Small intestine (tissue), 7 donors: ENCODE data around the gene RECK. TPM values are rescaled to one million over a fixed set of nuclear protein-coding genes. Genes with fewer than 3 reads are reported as not detected.

ENCODE experiments used
- DNase-seq, 2 donors: peaks; one replicate each; pipeline versions ENCODE4 v3.0.0 to v3.0.0-alpha.2; 2013
- FAIRE-seq: peaks from 2 replicates; lab custom pipeline; 2012; peaks lifted over from hg19 to GRCh38; lab: Jason Lieb, UNC
- H3K27ac ChIP-seq, 3 donors: one replicate each; pipeline ENCODE4 v1.5.1; 2013; ENCODE audit warnings: low read length in 2 of 3, mild to moderate bottlenecking in 2 of 3, control low read depth in 1 of 3, inconsistent platforms in 1 of 3, low read depth in 1 of 3, moderate library complexity in 1 of 3
- H3K27me3 ChIP-seq, 3 donors: one replicate each; pipeline ENCODE4 v1.6.1; 2013; ENCODE audit warnings: low read length in 3 of 3, inconsistent platforms in 1 of 3; ENCODE audit not compliant: control insufficient read depth in 3 of 3, insufficient read depth in 3 of 3
- H3K36me3 ChIP-seq, 3 donors: one replicate each; pipeline ENCODE4 v1.6.1; 2013; ENCODE audit warnings: low read length in 3 of 3, inconsistent platforms in 1 of 3, low read depth in 1 of 3, mild to moderate bottlenecking in 1 of 3, moderate library complexity in 1 of 3; ENCODE audit not compliant: control insufficient read depth in 3 of 3, insufficient read depth in 2 of 3
- H3K4me1 ChIP-seq, 3 donors: one replicate each; pipeline ENCODE4 v1.6.1; 2013; ENCODE audit warnings: low read length in 2 of 3, inconsistent platforms in 1 of 3, low read depth in 1 of 3, mild to moderate bottlenecking in 1 of 3, moderate library complexity in 1 of 3; ENCODE audit not compliant: control insufficient read depth in 3 of 3, insufficient read depth in 2 of 3
- H3K4me3 ChIP-seq, 3 donors: one replicate each; pipeline ENCODE4 v1.5.1; 2013; ENCODE audit warnings: low read length in 3 of 3, control low read depth in 1 of 3, inconsistent platforms in 1 of 3, low read depth in 1 of 3, mild to moderate bottlenecking in 1 of 3, moderate library complexity in 1 of 3
- H3K9me3 ChIP-seq, 2 donors: one replicate each; pipeline ENCODE4 v1.6.1; 2013; ENCODE audit warnings: low read depth in 1 of 2, low read length in 1 of 2; ENCODE audit not compliant: control insufficient read depth in 2 of 2, insufficient read depth in 1 of 2
- WGBS, 3 donors: extraction: QIAGEN DNeasy Blood & Tissue Kit; methylation state at CpG; one replicate each; pipeline ENCODE4 v1.1.7; 2013; 5-methylcytosine and 5-hydroxymethylcytosine counted together
- polyA plus RNA-seq, 4 donors: library from polyadenylated mRNA; stranded (reverse) in 3 of 4; unstranded in 1 of 4; fragments of 200-250 nt in 3 of 4; fragments of 120-200 nt in 1 of 4; gene quantifications; one replicate each; pipeline versions ENCODE4 v1.2.1 to v1.2.3, GENCODE V29; 2013
- donor health status: healthy with polysubstance abuse.
- donor health status: control.
- donor health status: control.
- donor health status: Bipolar disorder and iron deficiency.
- donor health status: healthy.

RECK gene
- polyA plus RNA-seq, 4 donors, result 0.81 to 5.0 (median 4.7) TPM; not detected in 1

DNA sequence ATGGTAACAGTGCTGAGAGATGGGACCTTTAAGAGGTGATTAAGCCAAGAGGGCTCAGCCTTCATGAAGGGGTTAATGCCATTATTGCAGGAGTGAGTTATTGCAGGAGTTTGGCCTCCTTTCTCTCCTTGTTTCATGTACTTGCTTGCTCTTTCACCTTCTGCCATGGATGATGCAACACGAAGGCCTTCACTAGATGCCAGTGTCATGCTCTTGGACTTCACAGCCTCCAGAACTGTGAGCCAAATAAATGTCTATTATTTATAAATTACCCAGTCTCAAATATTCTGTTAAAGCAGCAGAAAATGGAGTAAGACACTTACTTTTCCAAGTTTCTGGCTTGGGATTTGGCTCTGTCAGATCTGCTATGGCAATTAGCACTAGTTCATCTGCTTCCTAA, 38.4 kb upstream of the RECK start:
- H3K4me1 ChIP-seq, result no peaks in the 10 kb centered on the region
- peaks cover 2 to 9% of the 10 kb centered on the region in 2 donors for H3K9me3 ChIP-seq
- FAIRE-seq, result no peak
- H3K4me3 ChIP-seq, result no peak overlapping the region
- H3K27ac ChIP-seq, result no peak overlapping the region
- WGBS, 3 donors, result 85 to 95% (median 94%) methylated on average over 1 of the region's 1 CpG
- DNase-seq, result no peak
- H3K36me3 ChIP-seq, result no peaks in the 10 kb centered on the region
- H3K27me3 ChIP-seq, result no peaks in the 10 kb centered on the region

DNA sequence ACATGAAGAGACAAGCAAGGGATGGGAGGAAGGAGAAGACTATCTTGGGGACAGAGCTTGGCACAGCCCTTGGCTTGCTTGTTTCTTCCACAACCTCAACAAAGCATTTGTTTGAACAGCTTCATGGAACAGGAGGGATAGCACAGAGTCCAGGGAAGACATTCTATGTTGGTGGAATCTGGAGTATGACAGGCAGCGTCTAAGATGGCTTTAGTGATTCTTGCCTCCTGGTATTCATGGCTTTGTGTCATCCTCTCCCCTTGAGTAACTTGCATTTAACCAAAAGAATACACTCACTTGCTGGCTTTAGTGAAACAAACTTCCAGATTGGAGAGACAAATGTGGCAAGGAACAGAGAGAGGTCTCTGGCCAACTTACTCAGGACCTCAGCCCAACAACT, 30.8 kb upstream of the RECK start:
- Histone ChIP-seq H3K27me3 (peaks cover 0 to 3% (median 0%) of the 10 kb centered on the region in 3 donors), H3K27ac (peak overlapping the region in 2 of 3 donors; percentile 9 to 69), H3K4me3 (no peak overlapping the region), H3K9me3 (peaks cover 0 to 11% of the 10 kb centered on the region in 2 donors), H3K4me1 (peaks cover 2 to 18% (median 4%) of the 10 kb centered on the region in 3 donors), H3K36me3 (no peaks in the 10 kb centered on the region)
- FAIRE-seq, result no peak
- no peak for DNase-seq
- WGBS, 3 donors, result 86 to 91% (median 88%) methylated on average over 1 of the region's 1 CpG

DNA sequence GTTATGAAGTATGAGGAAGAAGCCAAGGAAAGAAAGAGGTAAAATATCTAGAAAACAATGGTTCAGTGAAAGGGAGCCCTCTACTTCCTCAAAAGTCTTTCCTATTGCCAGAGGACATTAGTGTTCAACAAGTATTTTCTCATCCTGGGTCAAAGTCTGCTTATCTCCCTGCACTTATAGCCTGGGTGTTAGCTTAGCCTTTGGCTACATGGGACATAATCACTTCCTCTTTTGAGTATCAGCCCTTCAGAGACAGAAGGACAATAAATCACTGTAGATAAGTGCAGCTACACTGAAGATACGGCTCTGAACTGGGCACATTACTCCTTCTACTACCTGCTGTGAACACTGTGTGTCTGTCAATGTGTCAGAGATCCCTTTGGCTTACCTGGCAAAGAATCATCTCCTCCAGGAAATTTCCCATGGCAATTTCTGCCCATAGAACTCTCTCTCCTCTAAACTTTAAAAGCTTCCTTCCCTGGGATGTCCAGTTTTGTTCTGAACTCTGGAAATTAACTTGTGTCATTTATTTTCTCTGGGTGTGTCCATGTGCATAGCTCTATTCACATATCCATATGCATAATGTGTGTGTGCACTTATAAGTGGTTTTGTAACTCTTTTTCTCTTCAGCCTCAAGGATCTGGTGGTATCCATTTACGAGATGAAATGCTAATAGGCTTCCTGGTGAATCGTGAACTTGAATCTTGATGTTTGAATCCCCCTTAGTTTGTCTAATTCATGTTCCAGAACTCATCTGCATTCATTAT, 30.0 kb upstream of the RECK start:
- H3K27me3 ChIP-seq, result peaks cover 0 to 8% (median 0%) of the 10 kb centered on the region in 3 donors
- H3K4me3 ChIP-seq, result no peak overlapping the region
- peak; percentile 88 to 99 for DNase-seq
- H3K36me3 ChIP-seq, result no peaks in the 10 kb centered on the region
- H3K4me1 ChIP-seq, result peaks cover 2 to 18% (median 4%) of the 10 kb centered on the region in 3 donors
- FAIRE-seq, result peak; percentile 57
- peaks cover 0 to 11% of the 10 kb centered on the region in 2 donors for H3K9me3 ChIP-seq
- peak overlapping the region in 2 of 3 donors; percentile 9 to 69 for H3K27ac ChIP-seq
- 48 to 60% (median 50%) methylated on average over 3 of the region's 3 CpGs for WGBS, 3 donors

DNA sequence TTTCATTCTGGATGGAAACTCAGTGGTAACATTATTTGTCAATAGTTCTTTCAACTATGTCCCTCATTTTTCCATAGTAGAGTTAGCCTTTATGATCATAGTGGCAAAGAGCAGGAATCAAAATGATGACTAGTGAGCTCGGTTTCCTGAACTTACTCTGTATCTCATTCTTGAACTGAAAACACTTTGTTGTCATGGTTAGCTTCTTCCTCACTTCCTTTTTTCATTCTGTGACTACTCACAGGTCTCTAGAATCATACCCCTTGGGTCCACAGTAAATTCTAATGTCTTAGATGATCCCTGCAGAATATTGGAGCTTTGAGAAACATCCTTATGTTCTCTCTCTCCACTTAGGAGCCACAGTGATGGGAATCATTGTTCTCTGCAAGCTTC, 29.4 kb upstream of the RECK start:
- DNase-seq, result peak in 1 of 2 donors; percentile 5
- WGBS, 3 donors, result 70 to 72% (median 70%) methylated on average over 1 of the region's 1 CpG
- H3K36me3 ChIP-seq, result no peaks in the 10 kb centered on the region
- H3K4me1 ChIP-seq, result peaks cover 2 to 18% (median 4%) of the 10 kb centered on the region in 3 donors
- H3K27ac ChIP-seq, result no peak overlapping the region
- peaks cover 0 to 11% of the 10 kb centered on the region in 2 donors for H3K9me3 ChIP-seq
- FAIRE-seq, result no peak
- H3K27me3 ChIP-seq, result peaks cover 0 to 8% (median 0%) of the 10 kb centered on the region in 3 donors
- no peak overlapping the region for H3K4me3 ChIP-seq

DNA sequence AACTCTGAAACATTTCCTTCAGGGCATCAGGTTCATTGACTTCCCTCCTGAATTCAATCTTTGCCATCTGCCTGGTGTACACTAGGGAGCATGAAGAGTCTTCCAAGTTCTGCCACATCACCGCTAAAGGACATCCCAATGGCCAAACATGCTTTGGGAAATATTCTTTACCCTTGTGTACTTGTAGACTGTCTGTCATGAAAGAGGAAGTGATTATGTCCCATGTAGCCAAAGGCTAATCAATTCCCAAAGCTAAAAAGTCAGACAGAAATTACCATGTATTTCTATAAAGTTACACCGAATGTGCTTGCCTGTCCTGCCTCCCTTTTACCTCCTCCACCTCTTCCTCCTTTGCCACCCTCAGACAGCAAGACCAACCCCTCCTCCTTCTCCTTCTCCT, 28.9 kb upstream of the RECK start:
- no peak for FAIRE-seq
- H3K4me3 ChIP-seq, result no peak overlapping the region
- peaks cover 0 to 11% of the 10 kb centered on the region in 2 donors for H3K9me3 ChIP-seq
- 89 to 98% (median 92%) methylated on average over 2 of the region's 2 CpGs for WGBS, 3 donors
- no peak for DNase-seq
- peaks cover 0 to 8% (median 4%) of the 10 kb centered on the region in 3 donors for H3K27me3 ChIP-seq
- peaks cover 2 to 18% (median 4%) of the 10 kb centered on the region in 3 donors for H3K4me1 ChIP-seq
- no peak overlapping the region for H3K27ac ChIP-seq
- no peaks in the 10 kb centered on the region for H3K36me3 ChIP-seq

DNA sequence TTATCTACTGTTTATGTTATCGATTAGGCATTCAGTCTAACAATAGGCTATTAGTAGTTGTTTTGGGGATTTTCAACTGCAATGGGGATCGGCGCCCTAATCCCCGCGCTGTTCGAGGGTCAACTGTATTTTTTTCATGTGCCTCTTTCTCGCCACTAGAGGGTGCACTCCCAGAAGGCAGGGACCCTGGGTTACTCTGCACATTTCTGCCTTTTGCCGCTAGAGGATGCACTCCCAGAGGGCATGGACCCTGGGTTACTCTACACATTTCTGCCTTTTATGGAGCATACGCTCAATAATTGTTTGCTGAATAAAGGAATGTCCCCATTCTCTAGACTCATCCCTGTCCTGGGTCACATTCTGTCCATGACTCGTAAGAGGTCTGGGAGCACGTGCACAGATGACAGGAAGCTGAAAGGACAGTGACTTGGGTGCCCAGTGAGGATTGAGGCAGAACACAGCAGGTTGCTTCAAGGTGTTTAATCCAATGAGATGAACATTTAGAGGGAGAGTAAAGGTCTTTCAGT, 27.9 kb upstream of the RECK start:
- no peak for FAIRE-seq
- Histone ChIP-seq H3K4me3 (no peak overlapping the region), H3K36me3 (no peaks in the 10 kb centered on the region), H3K9me3 (peaks cover 0 to 11% of the 10 kb centered on the region in 2 donors), H3K27me3 (peaks cover 0 to 8% (median 4%) of the 10 kb centered on the region in 3 donors), H3K4me1 (peaks cover 2 to 18% (median 4%) of the 10 kb centered on the region in 3 donors), H3K27ac (no peak overlapping the region)
- DNase-seq, result peak; percentile 75 to 85
- WGBS, 3 donors, result 5 to 12% (median 9%) methylated on average over 11 of the region's 11 CpGs

DNA sequence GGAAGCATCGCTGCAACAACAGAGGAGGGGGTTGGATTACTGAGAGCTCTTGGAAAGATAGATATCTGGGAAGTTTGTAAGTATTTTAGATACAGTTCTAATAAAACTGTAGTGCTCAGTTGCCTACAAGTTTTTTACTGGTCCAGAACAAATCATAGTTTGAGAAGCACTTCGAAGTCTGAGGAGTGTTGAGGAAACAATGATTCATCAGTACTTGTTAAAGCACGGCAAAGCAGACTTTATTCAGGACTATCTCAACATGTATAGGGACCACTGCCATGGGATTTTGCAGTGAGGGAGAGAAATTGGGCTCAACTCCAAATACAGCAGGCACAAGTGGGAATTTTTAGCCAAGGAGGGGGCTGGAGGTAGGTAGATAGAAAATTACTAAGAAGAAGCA, 25.3 kb upstream of the RECK start:
- Histone ChIP-seq H3K27me3 (peaks cover 0 to 8% (median 4%) of the 10 kb centered on the region in 3 donors), H3K4me1 (peaks cover 2 to 16% (median 4%) of the 10 kb centered on the region in 3 donors), H3K9me3 (no peaks in the 10 kb centered on the region), H3K36me3 (no peaks in the 10 kb centered on the region), H3K4me3 (no peak overlapping the region), H3K27ac (no peak overlapping the region)
- no peak for FAIRE-seq
- no peak for DNase-seq
- WGBS, 3 donors, result 72 to 83% (median 78%) methylated on average over 3 of the region's 3 CpGs

DNA sequence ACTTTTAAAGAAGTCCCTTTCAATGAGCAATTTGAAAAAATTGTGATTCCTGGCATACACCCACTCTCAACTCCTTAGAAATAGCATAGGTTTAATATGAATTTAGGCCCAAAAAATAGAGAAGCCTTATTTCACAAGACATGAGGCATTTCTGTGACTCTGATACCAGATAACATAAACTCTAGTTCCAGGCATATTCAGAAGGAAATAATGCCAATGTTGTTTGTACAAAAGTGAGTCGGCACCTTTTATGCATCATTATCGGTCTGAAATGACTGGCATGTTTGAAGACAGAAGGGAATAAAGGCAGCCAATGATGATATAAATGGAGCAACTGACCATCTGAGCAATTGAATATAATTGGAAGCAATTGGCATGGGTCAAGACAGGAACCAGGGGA, 19.4 kb upstream of the RECK start:
- no peaks in the 10 kb centered on the region for H3K36me3 ChIP-seq
- FAIRE-seq, result no peak
- peaks cover 0 to 4% (median 0%) of the 10 kb centered on the region in 3 donors for H3K27me3 ChIP-seq
- no peak overlapping the region for H3K4me3 ChIP-seq
- H3K9me3 ChIP-seq, result no peaks in the 10 kb centered on the region
- DNase-seq, result no peak
- H3K27ac ChIP-seq, result no peak overlapping the region
- no peaks in the 10 kb centered on the region for H3K4me1 ChIP-seq
- WGBS, 3 donors, result 95 to 97% (median 95%) methylated on average over 2 of the region's 2 CpGs
